OCI-LY1 (cell line): Measurements from ENCODE around the gene CALB2.

Source experiments
- H2AFZ ChIP-seq: fragments of 200-600 bp; sonication (generic), shearing (Covaris generic); 2 replicates; pipeline ENCODE4 v1.6.0; 2014; ENCODE audit warnings: antibody characterized with exemption, mild to moderate bottlenecking, low read length
- H3F3A ChIP-seq: fragments of 200-600 bp; sonication (generic), shearing (Covaris generic); 2 replicates; pipeline ENCODE4 v1.6.0; 2014; ENCODE audit warnings: mild to moderate bottlenecking, antibody characterized with exemption, low read length, moderate library complexity; ENCODE audit not compliant: insufficient read depth
- H3K27ac ChIP-seq: fragments of 200-600 bp; sonication (generic); 2 replicates; pipeline ENCODE4 v1.5.1; 2014; ENCODE audit warnings: low read length, mixed run types, mild to moderate bottlenecking, low read depth; ENCODE audit not compliant: poor library complexity, severe bottlenecking
- H3K27me3 ChIP-seq: fragments of 200-600 bp; sonication (generic); 2 replicates; pipeline ENCODE4 v1.6.0; 2014; ENCODE audit warnings: antibody characterized with exemption, mild to moderate bottlenecking, low read length, moderate library complexity; ENCODE audit not compliant: insufficient read depth
- H3K36me3 ChIP-seq: fragments of 200-600 bp; sonication (generic); 2 replicates; pipeline ENCODE4 v1.6.1; 2014; ENCODE audit warnings: mild to moderate bottlenecking, antibody characterized with exemption, low read length, moderate library complexity, mixed read lengths; ENCODE audit not compliant: insufficient read depth
- H3K4me1 ChIP-seq: fragments of 200-600 bp; sonication (generic); 2 replicates; pipeline ENCODE4 v1.5.1; 2014; ENCODE audit warnings: mild to moderate bottlenecking, low read length, moderate library complexity; ENCODE audit not compliant: insufficient read depth, severe bottlenecking
- H3K4me2 ChIP-seq: fragments of 200-600 bp; sonication (generic), shearing (Covaris generic); 2 replicates; pipeline ENCODE4 v1.6.1; 2014; ENCODE audit warnings: low read length
- H3K4me3 ChIP-seq: fragments of 200-600 bp; sonication (generic); 2 replicates; pipeline ENCODE4 v1.5.1; 2014; ENCODE audit warnings: low read length, low read depth, mild to moderate bottlenecking, mixed read lengths; ENCODE audit not compliant: poor library complexity, severe bottlenecking
- H3K79me2 ChIP-seq: fragments of 200-600 bp; shearing (Covaris generic); 2 replicates; pipeline ENCODE4 v1.6.1; 2016; ENCODE audit warnings: mixed run types, low read length, mixed read lengths; ENCODE audit not compliant: insufficient read depth
- H3K9ac ChIP-seq: fragments of 200-600 bp; sonication (generic), shearing (Covaris generic); 2 replicates; pipeline ENCODE4 v1.6.1; 2014; ENCODE audit warnings: mild to moderate bottlenecking, low read length, mixed read lengths
- H3K9me2 ChIP-seq: fragments of 200-600 bp; sonication (generic), shearing (Covaris generic); 2 replicates; pipeline ENCODE4 v1.6.1; 2014; ENCODE audit warnings: low read depth, mild to moderate bottlenecking, low read length, mixed read lengths
- H3K9me3 ChIP-seq: fragments of 200-600 bp; shearing (Covaris generic); 2 replicates; pipeline ENCODE4 v1.6.1; 2014; ENCODE audit warnings: low read length, mixed read lengths
- H4K20me1 ChIP-seq: fragments of 200-600 bp; sonication (generic), shearing (Covaris generic); 2 replicates; pipeline ENCODE4 v1.6.0; 2016; ENCODE audit warnings: mild to moderate bottlenecking, low read length; ENCODE audit not compliant: insufficient read depth
- EZH2 ChIP-seq: fragments of 200-600 bp; sonication (generic), shearing (Covaris generic); IDR thresholded peaks from 2 replicates; pipeline ENCODE4 v1.8.0; 2017; ENCODE audit warnings: borderline replicate concordance, mixed run types, mild to moderate bottlenecking, antibody characterized with exemption, low read length, moderate library complexity, mixed read lengths
- TF ChIP-seq, protein P1 (sequence below): fragments of 200-600 bp; sonication (generic), shearing (Covaris generic); IDR thresholded peaks from 2 replicates; pipeline ENCODE4 v1.5.1; 2017; ENCODE audit warnings: mild to moderate bottlenecking, antibody characterized with exemption, low read length, moderate library complexity, mixed read lengths

Gene CALB2

DNA sequence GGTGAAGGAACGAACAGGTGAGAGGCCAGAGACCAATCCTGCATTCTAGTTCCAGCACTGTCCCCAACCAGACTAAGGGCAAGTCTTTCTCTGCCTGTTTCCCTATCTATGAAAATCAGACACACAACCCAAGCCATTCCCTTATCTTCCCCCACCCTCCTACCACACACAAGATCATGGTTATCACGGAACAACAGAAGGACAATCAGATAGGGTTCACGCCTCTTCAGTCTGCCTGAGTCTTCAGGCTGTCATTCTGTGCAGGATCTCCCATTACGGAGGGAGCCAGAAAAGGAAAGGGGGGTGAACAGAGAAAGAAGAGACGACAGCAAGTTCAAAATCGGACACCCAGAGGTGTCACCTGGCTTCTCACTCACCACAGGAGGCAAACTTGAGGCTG, 72.2 kb downstream of the CALB2 start:
- H3K79me2 ChIP-seq: no peaks in the 10 kb centered on the region
- no peak overlapping the region for H3K27ac ChIP-seq
- no peaks in the 10 kb centered on the region for H3K9me3 ChIP-seq
- H3K4me2 ChIP-seq: no peak overlapping the region
- TF ChIP-seq EZH2: no peak
- TF ChIP-seq, protein P1, sequence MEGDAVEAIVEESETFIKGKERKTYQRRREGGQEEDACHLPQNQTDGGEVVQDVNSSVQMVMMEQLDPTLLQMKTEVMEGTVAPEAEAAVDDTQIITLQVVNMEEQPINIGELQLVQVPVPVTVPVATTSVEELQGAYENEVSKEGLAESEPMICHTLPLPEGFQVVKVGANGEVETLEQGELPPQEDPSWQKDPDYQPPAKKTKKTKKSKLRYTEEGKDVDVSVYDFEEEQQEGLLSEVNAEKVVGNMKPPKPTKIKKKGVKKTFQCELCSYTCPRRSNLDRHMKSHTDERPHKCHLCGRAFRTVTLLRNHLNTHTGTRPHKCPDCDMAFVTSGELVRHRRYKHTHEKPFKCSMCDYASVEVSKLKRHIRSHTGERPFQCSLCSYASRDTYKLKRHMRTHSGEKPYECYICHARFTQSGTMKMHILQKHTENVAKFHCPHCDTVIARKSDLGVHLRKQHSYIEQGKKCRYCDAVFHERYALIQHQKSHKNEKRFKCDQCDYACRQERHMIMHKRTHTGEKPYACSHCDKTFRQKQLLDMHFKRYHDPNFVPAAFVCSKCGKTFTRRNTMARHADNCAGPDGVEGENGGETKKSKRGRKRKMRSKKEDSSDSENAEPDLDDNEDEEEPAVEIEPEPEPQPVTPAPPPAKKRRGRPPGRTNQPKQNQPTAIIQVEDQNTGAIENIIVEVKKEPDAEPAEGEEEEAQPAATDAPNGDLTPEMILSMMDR: no peak
- no peaks in the 10 kb centered on the region for H3K4me1 ChIP-seq
- no peaks in the 10 kb centered on the region for H4K20me1 ChIP-seq
- H3K9ac ChIP-seq: no peak overlapping the region
- no peaks in the 10 kb centered on the region for H3F3A ChIP-seq
- H2AFZ ChIP-seq: no peak overlapping the region
- peaks cover 5% of the 10 kb centered on the region for H3K27me3 ChIP-seq
- no peaks in the 10 kb centered on the region for H3K9me2 ChIP-seq
- no peak overlapping the region for H3K4me3 ChIP-seq
- H3K36me3 ChIP-seq: no peaks in the 10 kb centered on the region

DNA sequence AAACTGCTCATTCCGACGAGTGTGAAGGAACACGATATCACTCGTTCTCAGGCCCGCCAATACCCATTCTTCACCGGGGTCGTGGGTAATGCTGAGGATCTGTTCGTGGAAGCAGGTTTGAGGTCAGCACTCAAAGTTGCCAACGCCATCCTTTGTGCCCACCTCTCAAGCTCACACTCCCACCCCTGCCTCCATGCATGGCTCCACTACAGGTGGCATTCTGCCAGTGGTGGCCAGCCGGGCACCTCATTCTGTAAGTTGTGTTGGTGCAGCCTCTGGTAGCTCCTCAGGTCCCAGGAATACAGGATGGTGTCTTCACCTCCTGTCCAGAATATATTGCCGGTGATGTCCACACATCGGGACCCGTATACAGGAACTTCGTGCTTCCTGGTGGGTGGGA, 72.7 kb downstream of the CALB2 start:
- Histone ChIP-seq H3K9me3 (no peaks in the 10 kb centered on the region), H3K27me3 (peaks cover 3% of the 10 kb centered on the region), H4K20me1 (no peaks in the 10 kb centered on the region), H3F3A (no peaks in the 10 kb centered on the region), H3K36me3 (no peaks in the 10 kb centered on the region), H3K4me2 (no peak overlapping the region), H3K79me2 (no peaks in the 10 kb centered on the region), H3K4me1 (no peaks in the 10 kb centered on the region), H3K9me2 (no peaks in the 10 kb centered on the region), H2AFZ (no peak overlapping the region), H3K4me3 (no peak overlapping the region), H3K27ac (no peak overlapping the region), H3K9ac (no peak overlapping the region)
- TF ChIP-seq, protein P1: no peak
- no peak for TF ChIP-seq EZH2

DNA sequence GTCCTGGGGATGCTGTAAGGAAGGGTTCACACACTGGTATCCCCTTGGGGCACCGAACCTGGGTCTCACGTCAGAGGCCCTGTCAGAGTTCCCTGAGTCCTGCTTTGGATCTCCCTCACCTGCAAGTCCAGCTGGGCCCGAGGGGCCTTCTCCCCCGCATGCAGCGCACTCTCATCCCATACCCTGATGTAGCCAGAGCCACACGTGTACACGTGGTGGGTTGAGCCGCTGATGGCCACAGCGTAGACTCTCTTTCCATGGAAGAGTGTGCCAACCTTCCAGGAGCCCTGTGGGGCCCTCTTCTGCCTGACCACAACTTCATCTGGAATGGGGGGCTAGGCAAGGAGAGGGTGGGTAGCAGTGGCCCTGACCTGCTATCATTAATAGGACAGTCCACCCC, 73.5 kb downstream of the CALB2 start:
- no peak overlapping the region for H2AFZ ChIP-seq
- H4K20me1 ChIP-seq: no peaks in the 10 kb centered on the region
- H3K4me3 ChIP-seq: no peak overlapping the region
- no peaks in the 10 kb centered on the region for H3F3A ChIP-seq
- no peak for TF ChIP-seq EZH2
- TF ChIP-seq, protein P1: no peak
- H3K27ac ChIP-seq: no peak overlapping the region
- no peak overlapping the region for H3K4me2 ChIP-seq
- H3K9me3 ChIP-seq: no peaks in the 10 kb centered on the region
- no peaks in the 10 kb centered on the region for H3K36me3 ChIP-seq
- H3K4me1 ChIP-seq: no peaks in the 10 kb centered on the region
- H3K9me2 ChIP-seq: no peaks in the 10 kb centered on the region
- H3K9ac ChIP-seq: no peak overlapping the region
- no peaks in the 10 kb centered on the region for H3K79me2 ChIP-seq
- H3K27me3 ChIP-seq: no peaks in the 10 kb centered on the region; the same call in 1 of the 2 replicates
